HG02588 (cell line): ENCODE results near the gene TTC7B.

Source experiments
- ATAC-seq: cut with Tn5 transposase; IDR thresholded peaks from one replicate; pipeline ENCODE4 v1.9.1; 2021; ENCODE audit warnings: mild to moderate bottlenecking, moderate library complexity; ENCODE audit not compliant: unreplicated experiment

The TTC7B gene

GRCh38 chr14:90652626-90653025, 163.6 kb downstream of the TTC7B start:
- ATAC-seq, result no peak

- ATAC-seq, result no peak
These were observed 164.2 kb downstream of the TTC7B start for GRCh38 chr14:90651976-90652560.

GRCh38 chr14:90651271-90651804, 164.9 kb downstream of the TTC7B start:
- no peak for ATAC-seq

GRCh38 chr14:90649557-90650135, 166.6 kb downstream of the TTC7B start:
- ATAC-seq, result no peak

- no peak for ATAC-seq
These were observed 167.1 kb downstream of the TTC7B start for GRCh38 chr14:90649083-90649482.

- ATAC-seq, result no peak
These were observed 167.8 kb downstream of the TTC7B start for GRCh38 chr14:90648421-90648820.

GRCh38 chr14:90647473-90648005, 168.7 kb downstream of the TTC7B start:
- ATAC-seq, result no peak

GRCh38 chr14:90645842-90646443, 170.3 kb downstream of the TTC7B start:
- ATAC-seq, result no peak

- no peak for ATAC-seq
These were observed 171.3 kb downstream of the TTC7B start for GRCh38 chr14:90644882-90645281.

GRCh38 chr14:90643982-90644670, 172.1 kb downstream of the TTC7B start:
- no peak for ATAC-seq

GRCh38 chr14:90642244-90642717, 173.9 kb downstream of the TTC7B start:
- no peak for ATAC-seq

- ATAC-seq, result no peak
These were observed 174.5 kb downstream of the TTC7B start for GRCh38 chr14:90641615-90642243.

GRCh38 chr14:90641168-90641567, 175.1 kb downstream of the TTC7B start:
- ATAC-seq, result no peak

- ATAC-seq, result no peak
These were observed 176.6 kb downstream of the TTC7B start for GRCh38 chr14:90639641-90640040.

GRCh38 chr14:90632871-90633270, 183.4 kb downstream of the TTC7B start:
- no peak for ATAC-seq

GRCh38 chr14:90632451-90632850, 183.8 kb downstream of the TTC7B start:
- ATAC-seq, result no peak

GRCh38 chr14:90630171-90630806, 185.9 kb downstream of the TTC7B start:
- no peak for ATAC-seq

- no peak for ATAC-seq
These were observed 186.8 kb downstream of the TTC7B start for GRCh38 chr14:90629471-90629870.

GRCh38 chr14:90628825-90629224, 187.4 kb downstream of the TTC7B start:
- no peak for ATAC-seq

GRCh38 chr14:90627478-90627877, 188.8 kb downstream of the TTC7B start:
- no peak for ATAC-seq
